OCI-LY1 (cell line): Measurements from ENCODE around the gene UBE2Z.

ENCODE experiments used
- H2AFZ ChIP-seq: fragments of 200-600 bp; sonication (generic), shearing (Covaris generic); 2 replicates; pipeline ENCODE4 v1.6.0; 2014; ENCODE audit warnings: antibody characterized with exemption, mild to moderate bottlenecking, low read length
- H3F3A ChIP-seq: fragments of 200-600 bp; sonication (generic), shearing (Covaris generic); 2 replicates; pipeline ENCODE4 v1.6.0; 2014; ENCODE audit warnings: mild to moderate bottlenecking, antibody characterized with exemption, low read length, moderate library complexity; ENCODE audit not compliant: insufficient read depth
- H3K27ac ChIP-seq: fragments of 200-600 bp; sonication (generic); 2 replicates; pipeline ENCODE4 v1.5.1; 2014; ENCODE audit warnings: low read length, mixed run types, mild to moderate bottlenecking, low read depth; ENCODE audit not compliant: poor library complexity, severe bottlenecking
- H3K27me3 ChIP-seq: fragments of 200-600 bp; sonication (generic); 2 replicates; pipeline ENCODE4 v1.6.0; 2014; ENCODE audit warnings: antibody characterized with exemption, mild to moderate bottlenecking, low read length, moderate library complexity; ENCODE audit not compliant: insufficient read depth
- H3K36me3 ChIP-seq: fragments of 200-600 bp; sonication (generic); 2 replicates; pipeline ENCODE4 v1.6.1; 2014; ENCODE audit warnings: mild to moderate bottlenecking, antibody characterized with exemption, low read length, moderate library complexity, mixed read lengths; ENCODE audit not compliant: insufficient read depth
- H3K4me1 ChIP-seq: fragments of 200-600 bp; sonication (generic); 2 replicates; pipeline ENCODE4 v1.5.1; 2014; ENCODE audit warnings: mild to moderate bottlenecking, low read length, moderate library complexity; ENCODE audit not compliant: insufficient read depth, severe bottlenecking
- H3K4me2 ChIP-seq: fragments of 200-600 bp; sonication (generic), shearing (Covaris generic); 2 replicates; pipeline ENCODE4 v1.6.1; 2014; ENCODE audit warnings: low read length
- H3K4me3 ChIP-seq: fragments of 200-600 bp; sonication (generic); 2 replicates; pipeline ENCODE4 v1.5.1; 2014; ENCODE audit warnings: low read length, low read depth, mild to moderate bottlenecking, mixed read lengths; ENCODE audit not compliant: poor library complexity, severe bottlenecking
- H3K79me2 ChIP-seq: fragments of 200-600 bp; shearing (Covaris generic); 2 replicates; pipeline ENCODE4 v1.6.1; 2016; ENCODE audit warnings: mixed run types, low read length, mixed read lengths; ENCODE audit not compliant: insufficient read depth
- H3K9ac ChIP-seq: fragments of 200-600 bp; sonication (generic), shearing (Covaris generic); 2 replicates; pipeline ENCODE4 v1.6.1; 2014; ENCODE audit warnings: mild to moderate bottlenecking, low read length, mixed read lengths
- H3K9me2 ChIP-seq: fragments of 200-600 bp; sonication (generic), shearing (Covaris generic); 2 replicates; pipeline ENCODE4 v1.6.1; 2014; ENCODE audit warnings: low read depth, mild to moderate bottlenecking, low read length, mixed read lengths
- H3K9me3 ChIP-seq: fragments of 200-600 bp; shearing (Covaris generic); 2 replicates; pipeline ENCODE4 v1.6.1; 2014; ENCODE audit warnings: low read length, mixed read lengths
- H4K20me1 ChIP-seq: fragments of 200-600 bp; sonication (generic), shearing (Covaris generic); 2 replicates; pipeline ENCODE4 v1.6.0; 2016; ENCODE audit warnings: mild to moderate bottlenecking, low read length; ENCODE audit not compliant: insufficient read depth
- EZH2 ChIP-seq: fragments of 200-600 bp; sonication (generic), shearing (Covaris generic); IDR thresholded peaks from 2 replicates; pipeline ENCODE4 v1.8.0; 2017; ENCODE audit warnings: borderline replicate concordance, mixed run types, mild to moderate bottlenecking, antibody characterized with exemption, low read length, moderate library complexity, mixed read lengths
- TF ChIP-seq, protein P1 (sequence below): fragments of 200-600 bp; sonication (generic), shearing (Covaris generic); IDR thresholded peaks from 2 replicates; pipeline ENCODE4 v1.5.1; 2017; ENCODE audit warnings: mild to moderate bottlenecking, antibody characterized with exemption, low read length, moderate library complexity, mixed read lengths

The UBE2Z gene

DNA sequence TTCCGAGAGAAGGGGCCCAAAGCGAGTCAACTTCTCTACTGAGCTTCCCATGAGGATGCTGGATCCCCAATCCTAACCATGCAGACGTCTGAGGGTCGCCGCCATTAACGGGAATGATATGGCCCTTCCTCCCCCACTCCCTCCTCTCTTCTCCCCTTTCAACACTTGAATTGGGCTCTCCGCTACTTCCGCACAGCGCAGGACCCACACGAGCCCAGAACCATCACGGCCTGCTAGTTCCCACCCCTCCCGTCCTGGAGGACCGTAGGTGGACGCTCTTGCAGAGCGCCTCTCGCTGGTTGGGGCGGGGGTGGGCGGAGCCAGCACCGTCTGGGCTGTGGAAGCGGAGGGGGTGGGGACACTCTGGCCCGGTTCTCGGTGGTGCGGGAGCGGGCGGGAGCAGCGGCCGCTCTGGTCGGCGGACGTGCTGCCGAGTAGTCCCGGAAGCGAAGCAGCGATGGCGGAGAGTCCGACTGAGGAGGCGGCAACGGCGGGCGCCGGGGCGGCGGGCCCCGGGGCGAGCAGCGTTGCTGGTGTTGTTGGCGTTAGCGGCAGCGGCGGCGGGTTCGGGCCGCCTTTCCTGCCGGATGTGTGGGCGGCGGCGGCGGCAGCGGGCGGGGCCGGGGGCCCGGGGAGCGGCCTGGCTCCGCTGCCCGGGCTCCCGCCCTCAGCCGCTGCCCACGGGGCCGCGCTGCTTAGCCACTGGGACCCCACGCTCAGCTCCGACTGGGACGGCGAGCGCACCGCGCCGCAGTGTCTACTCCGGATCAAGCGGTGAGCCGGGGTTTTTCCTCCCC is at the start of gene UBE2Z:
Gene UBE2Z (plus strand): TSS at position 361 of the 797 bp plus-strand sequence. CDS start 97 bp downstream, at position 458.
- no peaks in the 10 kb centered on the region for H3K9me2 ChIP-seq
- peaks cover 29% of the 10 kb centered on the region for H3K79me2 ChIP-seq
- peaks cover 31% of the 10 kb centered on the region for H3K36me3 ChIP-seq
- H3K4me3 ChIP-seq, result peak within 1 kb of the TSS; percentile 71
- H2AFZ ChIP-seq, result no peak within 1 kb of the TSS
- H3K4me1 ChIP-seq, result peaks cover 27% of the 10 kb centered on the region
- no peaks in the 10 kb centered on the region for H3K27me3 ChIP-seq
- no peaks in the 10 kb centered on the region for H3K9me3 ChIP-seq
- TF ChIP-seq, protein P1, sequence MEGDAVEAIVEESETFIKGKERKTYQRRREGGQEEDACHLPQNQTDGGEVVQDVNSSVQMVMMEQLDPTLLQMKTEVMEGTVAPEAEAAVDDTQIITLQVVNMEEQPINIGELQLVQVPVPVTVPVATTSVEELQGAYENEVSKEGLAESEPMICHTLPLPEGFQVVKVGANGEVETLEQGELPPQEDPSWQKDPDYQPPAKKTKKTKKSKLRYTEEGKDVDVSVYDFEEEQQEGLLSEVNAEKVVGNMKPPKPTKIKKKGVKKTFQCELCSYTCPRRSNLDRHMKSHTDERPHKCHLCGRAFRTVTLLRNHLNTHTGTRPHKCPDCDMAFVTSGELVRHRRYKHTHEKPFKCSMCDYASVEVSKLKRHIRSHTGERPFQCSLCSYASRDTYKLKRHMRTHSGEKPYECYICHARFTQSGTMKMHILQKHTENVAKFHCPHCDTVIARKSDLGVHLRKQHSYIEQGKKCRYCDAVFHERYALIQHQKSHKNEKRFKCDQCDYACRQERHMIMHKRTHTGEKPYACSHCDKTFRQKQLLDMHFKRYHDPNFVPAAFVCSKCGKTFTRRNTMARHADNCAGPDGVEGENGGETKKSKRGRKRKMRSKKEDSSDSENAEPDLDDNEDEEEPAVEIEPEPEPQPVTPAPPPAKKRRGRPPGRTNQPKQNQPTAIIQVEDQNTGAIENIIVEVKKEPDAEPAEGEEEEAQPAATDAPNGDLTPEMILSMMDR, result peak; percentile 41
- no peak for TF ChIP-seq EZH2
- peak within 1 kb of the TSS; percentile 84 for H3K4me2 ChIP-seq
- H3K27ac ChIP-seq, result peak within 1 kb of the TSS; percentile 27
- H3F3A ChIP-seq, result no peaks in the 10 kb centered on the region
- peak within 1 kb of the TSS; percentile 71 for H3K9ac ChIP-seq
- H4K20me1 ChIP-seq, result 0 out of 2 replicates have a peak, but pooled peaks cover 2% of the 10 kb centered on the region

DNA sequence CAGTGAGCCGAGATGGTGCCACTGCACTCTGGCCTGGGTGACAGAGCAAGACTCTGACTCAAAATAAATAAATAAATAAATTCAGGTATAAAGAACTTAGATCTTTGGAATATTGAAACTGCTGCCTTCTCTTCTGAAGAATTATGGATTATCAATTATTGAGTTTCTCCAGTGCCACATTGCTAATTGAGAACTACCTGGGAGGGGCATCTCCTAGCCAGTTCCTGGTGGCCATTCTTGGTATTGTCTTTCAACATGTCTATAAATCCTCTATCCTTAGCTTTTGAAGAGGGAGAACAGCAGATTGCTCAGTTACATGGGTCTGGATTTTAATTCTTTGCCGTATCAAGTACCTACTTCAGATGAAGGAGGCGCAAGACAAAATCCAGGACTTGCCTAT is 48.2 kb upstream of the UBE2Z start:
- Histone ChIP-seq H3K9me2 (no peaks in the 10 kb centered on the region), H4K20me1 (no peaks in the 10 kb centered on the region), H3K27me3 (no peaks in the 10 kb centered on the region), H2AFZ (no peak overlapping the region), H3K27ac (no peak overlapping the region), H3K4me1 (no peaks in the 10 kb centered on the region), H3K4me2 (no peak overlapping the region), H3K4me3 (no peak overlapping the region), H3K9ac (no peak overlapping the region), H3K9me3 (no peaks in the 10 kb centered on the region), H3K36me3 (no peaks in the 10 kb centered on the region), H3K79me2 (no peaks in the 10 kb centered on the region), H3F3A (no peaks in the 10 kb centered on the region)
- TF ChIP-seq EZH2, result no peak
- TF ChIP-seq, protein P1, result no peak

DNA sequence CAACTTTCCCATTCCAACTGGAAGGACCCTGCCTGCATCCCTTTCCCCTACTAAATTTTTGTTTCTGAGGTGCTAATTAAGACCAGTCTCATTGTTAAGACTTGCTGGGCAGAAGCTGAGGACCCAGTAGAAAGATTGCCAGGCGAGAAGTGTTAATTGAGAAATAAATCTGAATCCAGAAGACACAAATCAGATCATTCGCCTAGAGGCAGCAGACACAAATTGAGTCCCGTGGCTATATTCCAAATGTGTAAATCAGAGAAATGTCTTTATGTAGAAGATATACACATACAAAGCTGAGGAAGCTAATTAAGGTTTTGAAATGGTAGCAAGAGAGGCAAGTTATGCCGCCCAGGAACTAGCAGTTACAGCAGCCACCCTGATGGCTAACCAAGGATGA is 47.8 kb upstream of the UBE2Z start:
- Histone ChIP-seq H3K4me2 (no peak overlapping the region), H3K9ac (no peak overlapping the region), H3K27me3 (no peaks in the 10 kb centered on the region), H3K4me1 (no peaks in the 10 kb centered on the region), H3F3A (no peaks in the 10 kb centered on the region), H4K20me1 (no peaks in the 10 kb centered on the region), H2AFZ (no peak overlapping the region), H3K9me2 (no peaks in the 10 kb centered on the region), H3K9me3 (no peaks in the 10 kb centered on the region), H3K79me2 (no peaks in the 10 kb centered on the region), H3K36me3 (no peaks in the 10 kb centered on the region), H3K4me3 (no peak overlapping the region), H3K27ac (no peak overlapping the region)
- TF ChIP-seq, protein P1, result no peak
